Nephron (organoid): ENCODE data around the gene GYPE.
A peak's percentile ranks its signal among the peaks of the same experiment; 100 is the strongest.
"Not testable (repeated sequence)": the region's sequence is repeated elsewhere in the genome, so short reads cannot be mapped to it uniquely, and the experiment has no call there.

Source experiments
- H3K27ac Mint-ChIP-seq, 3 experiments: 2 replicates each; pipeline ENCODE4 v1.8.0; 2020; ENCODE audit warnings: mixed read lengths in 3 of 3, mild to moderate bottlenecking in 2 of 3, moderate library complexity in 1 of 3
- H3K27me3 Mint-ChIP-seq: 2 replicates; pipeline ENCODE4 v1.8.0; 2021; ENCODE audit warnings: low read depth, mild to moderate bottlenecking, moderate library complexity, mixed read lengths
- H3K36me3 Mint-ChIP-seq: 2 replicates; pipeline ENCODE4 v1.8.0; 2020; ENCODE audit warnings: low read depth, mixed read lengths
- H3K4me1 Mint-ChIP-seq: 2 replicates; pipeline ENCODE4 v1.8.0; 2020; ENCODE audit warnings: mixed read lengths
- H3K4me3 Mint-ChIP-seq, 3 experiments: 2 replicates each; pipeline ENCODE4 v1.8.0; 2020; ENCODE audit warnings: mild to moderate bottlenecking in 3 of 3, mixed read lengths in 3 of 3, moderate library complexity in 2 of 3
- H3K9me3 Mint-ChIP-seq: 2 replicates; pipeline ENCODE4 v1.8.0; 2020; ENCODE audit warnings: mixed read lengths
- CTCF ChIP-seq, 3 experiments: fragments of 200-600 bp; sonication (generic); IDR thresholded peaks; one replicate each; pipeline ENCODE4 v1.5.0; 2021; ENCODE audit warnings: antibody characterized with exemption in 3 of 3; ENCODE audit not compliant: unreplicated experiment in 3 of 3

The GYPE gene

GRCh38 chr4:143858456-143858855 is 46.9 kb downstream of the GYPE start:
- no peaks in the 10 kb centered on the region for H3K9me3 Mint-ChIP-seq
- H3K27me3 Mint-ChIP-seq: no peaks in the 10 kb centered on the region
- TF ChIP-seq CTCF (IDR thresholded peaks at IDR 0.05; ENCODE audit: unreplicated experiment in 3 of 3): no peak
- H3K4me1 Mint-ChIP-seq: no peaks in the 10 kb centered on the region
- no peaks in the 10 kb centered on the region for H3K36me3 Mint-ChIP-seq
- no peak overlapping the region for H3K4me3 Mint-ChIP-seq
- no peak overlapping the region for H3K27ac Mint-ChIP-seq

GRCh38 chr4:143857391-143858336 is 47.7 kb downstream of the GYPE start:
- not testable (repeated sequence) for H3K4me1 Mint-ChIP-seq, H3K27me3 Mint-ChIP-seq, H3K36me3 Mint-ChIP-seq, H3K27ac Mint-ChIP-seq, H3K9me3 Mint-ChIP-seq, H3K4me3 Mint-ChIP-seq

- H3K27me3 Mint-ChIP-seq, H3K36me3 Mint-ChIP-seq, H3K4me1 Mint-ChIP-seq, H3K4me3 Mint-ChIP-seq, H3K9me3 Mint-ChIP-seq: not testable (repeated sequence)
- H3K27ac Mint-ChIP-seq: peak overlapping the region in 1 of 3 experiments; percentile 15
- TF ChIP-seq CTCF (IDR thresholded peaks at IDR 0.05; ENCODE audit: unreplicated experiment in 3 of 3): peak in 1 of 3 experiments; percentile 10
Measured at GRCh38 chr4:143856017-143856557, 49.3 kb downstream of the GYPE start.

- not testable (repeated sequence) for H3K36me3 Mint-ChIP-seq, H3K4me3 Mint-ChIP-seq, H3K27me3 Mint-ChIP-seq, H3K9me3 Mint-ChIP-seq, H3K27ac Mint-ChIP-seq, H3K4me1 Mint-ChIP-seq
Measured at GRCh38 chr4:143854645-143855044, 50.7 kb downstream of the GYPE start.

- not testable (repeated sequence) for H3K36me3 Mint-ChIP-seq, H3K27me3 Mint-ChIP-seq, H3K27ac Mint-ChIP-seq, H3K4me3 Mint-ChIP-seq, H3K9me3 Mint-ChIP-seq, H3K4me1 Mint-ChIP-seq
Measured at GRCh38 chr4:143849296-143849695, 56.1 kb downstream of the GYPE start.

GRCh38 chr4:143843506-143843832 is 61.9 kb downstream of the GYPE start:
- H3K9me3 Mint-ChIP-seq, H3K4me3 Mint-ChIP-seq, H3K27ac Mint-ChIP-seq, H3K4me1 Mint-ChIP-seq, H3K27me3 Mint-ChIP-seq, H3K36me3 Mint-ChIP-seq: not testable (repeated sequence)

- not testable (repeated sequence) for H3K27ac Mint-ChIP-seq, H3K9me3 Mint-ChIP-seq, H3K4me3 Mint-ChIP-seq, H3K36me3 Mint-ChIP-seq, H3K27me3 Mint-ChIP-seq, H3K4me1 Mint-ChIP-seq
Measured at GRCh38 chr4:143842624-143843505, 62.5 kb downstream of the GYPE start.

GRCh38 chr4:143839413-143839812 is 65.9 kb downstream of the GYPE start:
- not testable (repeated sequence) for H3K27me3 Mint-ChIP-seq, H3K36me3 Mint-ChIP-seq, H3K9me3 Mint-ChIP-seq, H3K4me3 Mint-ChIP-seq, H3K4me1 Mint-ChIP-seq
- peak overlapping the region in 1 of 3 experiments; percentile 33 for H3K27ac Mint-ChIP-seq

GRCh38 chr4:143834196-143834595 is 71.2 kb downstream of the GYPE start:
- H3K4me3 Mint-ChIP-seq, H3K27ac Mint-ChIP-seq, H3K27me3 Mint-ChIP-seq, H3K36me3 Mint-ChIP-seq, H3K4me1 Mint-ChIP-seq: not testable (repeated sequence)
- peaks cover 11% of the 10 kb centered on the region for H3K9me3 Mint-ChIP-seq

- H3K36me3 Mint-ChIP-seq, H3K27me3 Mint-ChIP-seq, H3K4me3 Mint-ChIP-seq, H3K4me1 Mint-ChIP-seq: not testable (repeated sequence)
- Mint-ChIP-seq H3K27ac (peak overlapping the region in 1 of 3 experiments; percentile 54), H3K9me3 (peaks cover 11% of the 10 kb centered on the region)
Measured at GRCh38 chr4:143833676-143834075, 71.7 kb downstream of the GYPE start.

GRCh38 chr4:143830576-143830975 is 74.8 kb downstream of the GYPE start:
- peaks cover 12% of the 10 kb centered on the region for H3K9me3 Mint-ChIP-seq
- H3K4me3 Mint-ChIP-seq, H3K36me3 Mint-ChIP-seq, H3K27me3 Mint-ChIP-seq, H3K4me1 Mint-ChIP-seq, H3K27ac Mint-ChIP-seq: not testable (repeated sequence)

GRCh38 chr4:143829239-143829620 is 76.1 kb downstream of the GYPE start:
- not testable (repeated sequence) for H3K4me3 Mint-ChIP-seq, H3K27ac Mint-ChIP-seq, H3K4me1 Mint-ChIP-seq, H3K27me3 Mint-ChIP-seq, H3K36me3 Mint-ChIP-seq
- H3K9me3 Mint-ChIP-seq: peaks cover 12% of the 10 kb centered on the region
